CD4-positive, alpha-beta T cell treated with Interleukin-4 for 4 hours (primary cell): Measurements from ENCODE around the gene LDHAL6B.

Source experiments
- DNase-seq: peaks from one replicate; pipeline ENCODE4 v3.0.0-alpha.2; 2020

The LDHAL6B gene

GRCh38 chr15:59178151-59178695 is 28.4 kb upstream of the LDHAL6B start:
- DNase-seq: no peak

GRCh38 chr15:59179717-59180116 is 26.9 kb upstream of the LDHAL6B start:
- DNase-seq: no peak

- DNase-seq: no peak
Measured at GRCh38 chr15:59180945-59181600, 25.6 kb upstream of the LDHAL6B start.

GRCh38 chr15:59185725-59186124 is 20.9 kb upstream of the LDHAL6B start:
- DNase-seq: peak; percentile 6

- DNase-seq: no peak
Measured at GRCh38 chr15:59186501-59186900, 20.1 kb upstream of the LDHAL6B start.

GRCh38 chr15:59189241-59189640 is 17.4 kb upstream of the LDHAL6B start:
- DNase-seq: no peak

GRCh38 chr15:59190291-59190690 is 16.4 kb upstream of the LDHAL6B start:
- no peak for DNase-seq

- no peak for DNase-seq
Measured at GRCh38 chr15:59191855-59192237, 14.8 kb upstream of the LDHAL6B start.

- no peak for DNase-seq
Measured at GRCh38 chr15:59194639-59195325, 11.9 kb upstream of the LDHAL6B start.

- DNase-seq: no peak
Measured at GRCh38 chr15:59196416-59196815, 10.2 kb upstream of the LDHAL6B start.

GRCh38 chr15:59197454-59197853 is 9.2 kb upstream of the LDHAL6B start:
- no peak for DNase-seq

GRCh38 chr15:59199626-59200465 is 6.8 kb upstream of the LDHAL6B start:
- no peak for DNase-seq

GRCh38 chr15:59200560-59200959 is 6.1 kb upstream of the LDHAL6B start:
- no peak for DNase-seq

GRCh38 chr15:59203008-59203407 is 3.6 kb upstream of the LDHAL6B start:
- no peak for DNase-seq

- no peak for DNase-seq
Measured at GRCh38 chr15:59203657-59204056, 3.0 kb upstream of the LDHAL6B start.

GRCh38 chr15:59205839-59206622 is 612 bp upstream of the LDHAL6B start:
- no peak for DNase-seq

- no peak for DNase-seq
Measured at GRCh38 chr15:59208613-59209249, 2.1 kb downstream of the LDHAL6B start.

GRCh38 chr15:59210186-59210585 is 3.5 kb downstream of the LDHAL6B start:
- DNase-seq: no peak

GRCh38 chr15:59216911-59217310 is 10.3 kb downstream of the LDHAL6B start:
- no peak for DNase-seq

- no peak for DNase-seq
Measured at GRCh38 chr15:59217876-59218498, 11.3 kb downstream of the LDHAL6B start.

- no peak for DNase-seq
Measured at GRCh38 chr15:59218710-59219109, 12.1 kb downstream of the LDHAL6B start.
